ENCODE measurements around the gene PCDHAC1.
"Not testable (repeated sequence)": the region's sequence is repeated elsewhere in the genome, so short reads cannot be mapped to it uniquely, and the experiment has no call there.

Gene PCDHAC1

GRCh38 chr5:140925806-140926442 is at the start of gene PCDHAC1:
PCDHAC1 (plus strand) TSS chr5:140926299; CDS start chr5:140926893, 594 bp downstream.
- no peak for DNase-seq

GRCh38 chr5:140876541-140877261 is 49.4 kb upstream of the PCDHAC1 start:
- not testable (repeated sequence) for DNase-seq

GRCh38 chr5:140877262-140877581 is 48.9 kb upstream of the PCDHAC1 start:
- DNase-seq: no peak

- no peak for DNase-seq
These were observed 44.1 kb upstream of the PCDHAC1 start, which contains the start of gene PCDHA13 for GRCh38 chr5:140881889-140882590. PCDHA13 (plus strand) TSS chr5:140882124; CDS start chr5:140882269, 145 bp downstream.

- no peak for DNase-seq
These were observed 43.6 kb upstream of the PCDHAC1 start for GRCh38 chr5:140882591-140882899.

- no peak for DNase-seq
These were observed 42.7 kb upstream of the PCDHAC1 start for GRCh38 chr5:140883373-140883772.

- DNase-seq: no peak
These were observed 42.0 kb upstream of the PCDHAC1 start for GRCh38 chr5:140883927-140884697.

- no peak for DNase-seq
These were observed 9.8 kb upstream of the PCDHAC1 start for GRCh38 chr5:140916325-140916724.

GRCh38 chr5:140923601-140924000 is 2.5 kb upstream of the PCDHAC1 start:
- DNase-seq: no peak

GRCh38 chr5:140926443-140927227 is 536 bp downstream of the PCDHAC1 start:
- no peak for DNase-seq

- DNase-seq: no peak
These were observed 1.1 kb downstream of the PCDHAC1 start for GRCh38 chr5:140927228-140927573.

- DNase-seq: no peak
These were observed 9.0 kb downstream of the PCDHAC1 start for GRCh38 chr5:140934964-140935606.

- no peak for DNase-seq
These were observed 20.5 kb downstream of the PCDHAC1 start for GRCh38 chr5:140946578-140946977.

GRCh38 chr5:140951636-140952035 is 25.5 kb downstream of the PCDHAC1 start:
- no peak for DNase-seq

GRCh38 chr5:140953234-140953633 is 27.1 kb downstream of the PCDHAC1 start:
- no peak for DNase-seq

- no peak for DNase-seq
These were observed 36.1 kb downstream of the PCDHAC1 start for GRCh38 chr5:140962190-140962589.

GRCh38 chr5:140964356-140964755 is 38.3 kb downstream of the PCDHAC1 start:
- no peak for DNase-seq

- DNase-seq: no peak
These were observed 39.8 kb downstream of the PCDHAC1 start for GRCh38 chr5:140965905-140966292.

- DNase-seq: no peak
These were observed 40.5 kb downstream of the PCDHAC1 start, which contains the start of gene PCDHAC2 for GRCh38 chr5:140966293-140967225. PCDHAC2 (plus strand) TSS chr5:140966476; CDS start chr5:140966767, 291 bp downstream.

GRCh38 chr5:140967226-140967893 is 41.3 kb downstream of the PCDHAC1 start:
- DNase-seq: no peak
